Measurements from ENCODE around the gene RCHY1.
A peak's percentile ranks its signal among the peaks of the same experiment; 100 is the strongest.
"Not testable (repeated sequence)": the region's sequence is repeated elsewhere in the genome, so short reads cannot be mapped to it uniquely, and the experiment has no call there.

RCHY1 gene

GRCh38 chr4:75514949-75515612, 878 bp upstream of the RCHY1 start:
- no peak for DNase-seq

DNA sequence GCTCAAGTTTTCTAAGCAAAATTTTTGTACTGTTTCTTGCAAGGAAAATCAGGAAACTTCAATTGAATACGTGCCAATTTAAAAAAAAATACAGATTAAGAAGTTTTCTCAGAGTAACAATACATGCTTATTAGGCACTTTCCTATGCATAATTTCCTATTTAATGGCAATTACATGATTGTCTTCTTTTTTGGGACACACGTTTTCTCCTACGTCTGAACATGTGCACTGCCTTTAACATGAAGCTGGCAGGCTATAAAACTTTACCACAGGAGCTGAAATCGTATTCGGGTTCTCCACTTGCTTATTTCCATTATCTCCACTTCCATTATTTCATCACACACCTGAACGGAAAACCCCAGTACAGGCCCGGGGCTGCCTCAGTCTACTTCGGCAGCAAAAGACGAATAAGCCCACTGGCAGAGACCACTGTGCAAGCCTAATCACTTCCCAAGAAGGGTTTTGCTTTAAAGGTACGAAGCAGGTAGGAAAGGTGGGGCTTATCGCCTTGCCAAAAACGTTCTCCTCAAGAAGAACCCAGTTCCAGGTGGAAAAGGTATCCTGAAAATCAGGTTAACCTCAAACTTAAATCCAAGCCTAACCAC, 575 bp downstream of the RCHY1 start:
- no peak for DNase-seq

DNA sequence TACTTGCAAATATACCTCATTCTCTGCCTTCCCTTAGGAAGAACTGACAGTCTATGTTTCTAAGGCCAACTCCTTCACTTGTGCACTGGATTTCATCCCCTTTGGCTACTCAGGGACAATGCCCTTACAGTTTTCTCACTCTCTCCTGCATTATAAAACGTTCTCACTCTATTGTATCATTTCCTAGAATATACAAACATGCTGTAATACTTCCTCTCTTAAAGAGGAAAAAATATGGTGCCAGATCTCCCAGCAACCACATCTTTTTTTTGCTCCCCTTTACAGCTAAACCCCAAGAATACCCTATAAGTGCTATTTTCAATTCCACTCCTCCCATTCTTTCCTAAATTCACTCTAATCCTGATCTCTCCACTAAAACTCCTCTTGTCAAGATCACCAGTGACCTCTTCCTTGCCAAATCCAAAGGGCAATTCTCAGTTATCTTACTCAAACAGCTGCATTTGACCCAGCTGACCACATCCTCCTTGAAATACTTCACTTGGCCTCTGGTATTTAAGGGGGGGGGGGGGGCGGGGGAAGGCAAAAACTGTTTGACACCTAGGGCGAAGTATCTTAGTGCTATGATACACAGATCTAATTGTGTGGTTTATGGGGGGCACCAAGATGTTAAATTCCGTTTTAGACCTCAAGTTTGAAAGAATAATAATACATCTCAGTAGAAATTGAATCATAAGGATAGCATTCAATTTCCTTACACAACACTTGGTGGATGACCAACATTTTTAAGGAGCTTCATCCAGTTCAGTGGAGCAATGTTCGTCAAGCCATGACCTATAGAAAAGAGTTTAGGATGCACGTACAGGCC, 1.6 kb downstream of the RCHY1 start:
- no peak for DNase-seq

- DNase-seq, result no peak
Measured at GRCh38 chr4:75511841-75512240, 2.4 kb downstream of the RCHY1 start.

DNA sequence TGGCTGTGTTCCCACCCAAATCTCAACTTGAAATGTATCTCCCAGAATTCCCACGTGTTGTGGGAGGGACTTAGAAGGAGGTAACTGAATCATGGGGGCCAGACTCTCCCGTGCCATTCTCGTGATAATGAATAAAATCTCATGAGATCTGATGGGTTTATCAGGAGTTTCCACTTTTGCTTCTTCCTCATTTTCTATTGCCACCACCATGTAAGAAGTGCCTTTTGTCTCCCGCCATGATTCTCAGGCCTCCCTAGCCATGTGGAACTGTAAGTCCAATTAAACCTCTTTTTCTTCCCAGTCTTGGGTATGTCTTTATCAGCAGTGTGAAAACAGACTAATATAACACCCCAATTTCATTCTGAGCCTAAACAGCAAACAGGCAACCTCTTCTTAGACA, 4.6 kb downstream of the RCHY1 start:
- not testable (repeated sequence) for DNase-seq

GRCh38 chr4:75505630-75506029, 8.6 kb downstream of the RCHY1 start:
- DNase-seq, result no peak

DNA sequence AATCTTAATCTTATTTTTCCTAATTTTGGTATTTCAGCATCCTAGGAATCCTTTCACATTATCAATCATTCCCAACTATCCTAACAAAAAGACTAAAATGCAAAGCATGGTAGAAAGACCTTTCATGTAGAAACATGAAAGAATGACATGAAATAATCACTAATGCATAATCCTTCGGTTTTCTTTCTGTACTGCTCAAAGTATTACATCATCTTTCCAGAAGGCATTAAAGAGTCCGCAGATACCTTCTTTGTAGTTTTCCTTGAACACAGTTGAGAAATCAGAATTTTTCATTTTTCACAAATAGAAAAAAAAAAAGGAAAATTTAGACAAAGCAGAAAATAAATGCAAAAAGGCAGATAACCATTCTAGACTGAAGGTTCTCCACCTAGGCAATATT, 11.5 kb downstream of the RCHY1 start:
- no peak for DNase-seq

GRCh38 chr4:75499900-75500299, 14.3 kb downstream of the RCHY1 start:
- no peak for DNase-seq

- DNase-seq, result no peak
Measured at GRCh38 chr4:75498041-75498440, 16.2 kb downstream of the RCHY1 start.

- DNase-seq, result no peak
Measured at GRCh38 chr4:75497133-75497532, 17.1 kb downstream of the RCHY1 start.

DNA sequence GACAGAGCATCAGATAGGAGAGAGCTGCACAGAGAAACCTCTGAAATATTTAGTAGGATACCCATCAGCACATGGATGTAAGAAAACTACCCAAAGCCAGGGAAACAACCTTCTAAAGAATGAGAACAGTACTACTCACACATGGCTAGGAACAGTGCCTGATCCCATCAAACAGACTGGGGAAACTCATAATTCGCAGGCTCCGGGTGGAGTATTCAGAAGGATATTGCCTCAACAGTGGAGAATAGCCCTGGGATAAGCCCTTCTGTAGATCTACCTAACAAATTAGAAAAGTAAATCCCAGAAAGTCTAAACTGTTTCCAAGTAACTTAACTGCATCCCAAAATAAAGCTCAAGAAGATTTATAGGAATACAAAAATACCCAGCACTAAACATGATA, 17.8 kb downstream of the RCHY1 start:
- no peak for DNase-seq

DNA sequence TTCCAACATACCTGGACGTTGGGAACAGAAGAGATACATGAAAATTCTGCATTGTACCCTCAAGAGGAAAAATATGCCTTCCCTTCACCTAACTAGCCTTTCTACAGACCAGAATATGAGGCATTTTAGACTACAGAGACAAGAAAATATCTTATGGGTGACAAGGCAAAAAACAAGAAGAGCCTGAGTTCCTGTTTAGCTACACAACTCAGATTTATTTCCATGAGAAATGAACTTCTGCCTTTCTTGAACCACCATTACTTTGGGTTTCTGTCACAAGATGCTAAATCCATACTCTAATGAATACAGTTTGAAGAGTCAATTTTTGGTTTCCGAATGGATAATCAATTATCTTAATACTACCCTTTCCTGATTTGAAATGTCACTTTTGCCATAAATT, 18.7 kb downstream of the RCHY1 start:
- DNase-seq, result no peak

- no peak for DNase-seq
Measured at GRCh38 chr4:75494563-75494962, 19.6 kb downstream of the RCHY1 start.

DNA sequence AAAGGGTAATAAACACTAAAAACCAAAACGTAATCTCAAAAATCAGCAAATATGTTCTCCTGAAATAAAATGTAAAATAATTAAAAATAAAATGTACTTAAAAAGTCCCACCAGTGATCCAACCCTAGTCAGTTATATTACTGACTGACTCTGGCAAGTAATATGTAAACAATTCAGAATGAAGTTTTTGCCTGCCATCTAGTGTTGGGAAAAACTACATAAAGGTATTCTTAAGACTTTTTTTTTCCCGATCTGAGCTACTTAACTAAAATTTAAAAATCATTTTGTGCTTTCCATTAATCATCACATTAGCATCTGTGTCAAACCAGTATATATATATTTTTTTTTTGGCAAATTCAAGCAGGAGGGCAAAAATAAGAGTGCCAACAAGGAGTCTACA, 24.0 kb downstream of the RCHY1 start:
- DNase-seq, result peak; percentile 24

GRCh38 chr4:75484190-75484589, 30.0 kb downstream of the RCHY1 start:
- DNase-seq, result no peak

GRCh38 chr4:75477201-75477600, 37.0 kb downstream of the RCHY1 start:
- DNase-seq, result no peak

DNA sequence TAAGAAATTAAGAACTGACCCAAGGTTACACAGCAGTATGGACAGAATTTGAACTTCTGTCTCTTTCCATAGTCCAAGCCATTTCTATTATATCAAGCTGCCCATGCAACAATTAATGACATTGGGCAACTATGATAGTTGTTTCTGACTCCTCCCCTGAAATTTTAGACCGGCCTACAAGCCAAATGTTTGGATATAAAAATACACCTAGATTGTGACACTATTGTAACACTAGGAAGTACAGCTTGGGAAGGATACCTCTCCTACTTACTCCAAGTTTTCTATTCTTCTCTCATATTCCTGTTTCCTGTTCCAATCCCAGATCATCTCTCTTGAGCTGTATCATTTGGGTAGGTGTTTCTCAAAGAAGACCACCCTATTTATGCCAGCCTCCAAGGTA, 43.5 kb downstream of the RCHY1 start:
- DNase-seq, result no peak

DNA sequence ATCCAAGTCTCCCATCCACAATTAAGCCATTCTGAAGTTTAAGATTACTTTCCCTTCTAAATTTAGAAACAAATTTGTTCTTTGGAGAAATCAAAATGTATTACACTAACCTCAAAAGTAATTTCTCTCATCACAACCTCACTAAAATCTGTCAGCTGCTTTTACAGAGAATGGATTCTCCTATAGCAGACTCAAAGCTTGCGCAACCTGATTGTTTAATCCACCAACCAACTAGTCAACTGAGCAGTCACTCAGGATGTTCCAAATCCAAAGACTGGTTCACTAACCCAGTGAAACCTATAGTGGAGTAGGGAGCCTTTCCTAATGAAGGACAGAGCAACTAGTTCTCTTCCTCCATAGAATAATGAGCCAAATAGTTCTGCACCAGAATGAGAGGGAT, 44.3 kb downstream of the RCHY1 start:
- no peak for DNase-seq

DNA sequence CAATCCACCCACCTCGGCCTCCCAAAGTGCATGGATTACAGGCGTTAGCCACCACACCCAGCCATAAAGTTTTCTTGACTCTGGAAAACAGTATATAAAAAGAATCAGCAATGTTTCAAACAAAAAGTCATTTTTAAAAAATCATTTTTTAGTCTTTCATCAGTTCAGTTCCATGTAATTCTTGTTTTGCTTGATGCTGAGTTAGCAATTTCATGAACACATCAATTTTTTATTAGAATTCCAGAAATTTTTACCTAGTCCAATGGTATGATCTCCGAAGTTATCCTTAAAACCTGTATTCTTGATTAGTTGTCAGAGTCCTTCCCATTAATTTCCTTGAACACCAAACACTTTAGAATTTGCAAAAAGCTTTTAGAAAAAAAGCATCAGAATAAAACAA, 56.8 kb downstream of the RCHY1 start:
- no peak for DNase-seq

- DNase-seq, result no peak
Measured at GRCh38 chr4:75434105-75434504, 80.1 kb downstream of the RCHY1 start.

- no peak for DNase-seq
Measured at GRCh38 chr4:75432683-75433082, 81.5 kb downstream of the RCHY1 start.

DNA sequence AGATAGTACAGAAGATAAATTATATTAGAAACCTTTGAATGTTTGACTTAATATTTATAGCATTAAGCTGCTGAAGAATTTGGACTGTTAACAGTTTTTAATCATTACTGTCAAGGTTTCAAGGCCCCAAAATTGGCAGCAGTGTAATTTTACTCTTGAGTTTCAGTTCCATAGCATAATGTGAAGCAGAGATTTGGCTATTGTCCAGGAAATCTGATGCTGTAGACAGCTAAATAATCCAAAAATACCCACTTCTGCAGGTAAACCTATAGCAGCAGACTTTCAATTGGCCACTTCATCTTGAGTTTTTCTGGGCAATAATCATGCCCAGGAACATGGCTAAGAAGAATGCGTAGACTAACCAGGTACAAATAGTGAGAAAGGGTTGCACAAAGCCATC, 85.0 kb downstream of the RCHY1 start:
- DNase-seq, result no peak
